H1 (cell line): Measurements from ENCODE around the gene PCNX3.

Experiments used
- JUND ChIP-seq: IDR thresholded peaks from 2 replicates; pipeline ENCODE4 v1.6.1; 2011; ENCODE audit warnings: mild to moderate bottlenecking, improper control_type of control experiment, low read length
- POLR2A ChIP-seq, 2 experiments: IDR thresholded peaks; 1 replicate in 1 of 2; 2 replicates in 1 of 2; pipeline ENCODE4 v1.6.1; 2011; ENCODE audit warnings: low read depth in 2 of 2, low read length in 2 of 2, mild to moderate bottlenecking in 2 of 2; ENCODE audit errors: control extremely low read depth in 1 of 2

- TF ChIP-seq JUND (no peak), POLR2A (IDR thresholded peaks at IDR 0.05; ENCODE audit: control extremely low read depth in 1 of 2, low read depth in 2 of 2, low read length in 2 of 2) (no peak)
Observed at GRCh38 chr11:65623177-65623576, 7.6 kb downstream of the PCNX3 start.
